ENCODE measurements around the gene ZNF296.

Gene ZNF296

GRCh38 chr19:45097776-45098520 lies 21.7 kb upstream of the ZNF296 start:
- no peak for TF ChIP-seq CTCF (IDR thresholded peaks at IDR 0.05)
- Histone ChIP-seq H3K4me3 (no peak overlapping the region), H3K9me3 (no peaks in the 10 kb centered on the region), H3K36me3 (no peaks in the 10 kb centered on the region), H3K27me3 (no peaks in the 10 kb centered on the region), H3K27ac (no peak overlapping the region), H3K4me1 (peaks cover 0 to 75% (median 36%) of the 10 kb centered on the region in 4 donors)
- intact Hi-C loops (cut with DNase I; ENCODE audit: low total_unique reads) = no loop called here
- DNase-seq = peak in 1 of 2 donors; percentile 66

GRCh38 chr19:45097450-45097775 lies 21.1 kb upstream of the ZNF296 start:
- Histone ChIP-seq H3K9me3 (no peaks in the 10 kb centered on the region), H3K4me1 (peaks cover 0 to 70% (median 36%) of the 10 kb centered on the region in 4 donors), H3K4me3 (no peak overlapping the region), H3K27me3 (no peaks in the 10 kb centered on the region), H3K27ac (no peak overlapping the region), H3K36me3 (no peaks in the 10 kb centered on the region)
- no peak for TF ChIP-seq CTCF (IDR thresholded peaks at IDR 0.05)
- DNase-seq = no peak
- intact Hi-C loops (cut with DNase I; ENCODE audit: low total_unique reads) = no loop called here

DNA sequence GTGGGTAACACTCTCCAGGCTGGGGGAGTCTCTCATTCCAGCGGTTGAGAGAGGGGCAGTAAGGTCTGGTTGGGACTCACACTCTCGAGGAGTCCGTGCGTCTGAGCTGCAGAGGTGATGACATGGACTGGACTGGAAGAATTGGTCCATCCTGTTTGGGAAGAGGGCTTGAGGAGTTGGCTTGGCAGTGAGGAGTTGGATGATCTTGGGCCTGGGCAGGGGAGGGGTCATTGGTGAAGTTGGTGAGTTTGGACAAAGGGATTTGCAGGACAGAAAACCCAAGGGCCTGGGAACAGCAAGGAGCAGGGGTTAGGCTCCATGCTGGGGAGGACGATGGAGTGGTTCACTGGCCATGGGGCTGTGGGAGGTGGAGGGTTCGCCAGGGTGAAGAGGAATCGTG lies 20.4 kb upstream of the ZNF296 start:
- DNase-seq = no peak
- H3K27me3 ChIP-seq = no peaks in the 10 kb centered on the region
- intact Hi-C loops (cut with DNase I; ENCODE audit: low total_unique reads) = no loop called here
- H3K9me3 ChIP-seq = no peaks in the 10 kb centered on the region
- no peak overlapping the region for H3K27ac ChIP-seq
- no peak for TF ChIP-seq CTCF (IDR thresholded peaks at IDR 0.05)
- no peak overlapping the region for H3K4me3 ChIP-seq
- peaks cover 0 to 64% (median 36%) of the 10 kb centered on the region in 4 donors for H3K4me1 ChIP-seq
- H3K36me3 ChIP-seq = no peaks in the 10 kb centered on the region

DNA sequence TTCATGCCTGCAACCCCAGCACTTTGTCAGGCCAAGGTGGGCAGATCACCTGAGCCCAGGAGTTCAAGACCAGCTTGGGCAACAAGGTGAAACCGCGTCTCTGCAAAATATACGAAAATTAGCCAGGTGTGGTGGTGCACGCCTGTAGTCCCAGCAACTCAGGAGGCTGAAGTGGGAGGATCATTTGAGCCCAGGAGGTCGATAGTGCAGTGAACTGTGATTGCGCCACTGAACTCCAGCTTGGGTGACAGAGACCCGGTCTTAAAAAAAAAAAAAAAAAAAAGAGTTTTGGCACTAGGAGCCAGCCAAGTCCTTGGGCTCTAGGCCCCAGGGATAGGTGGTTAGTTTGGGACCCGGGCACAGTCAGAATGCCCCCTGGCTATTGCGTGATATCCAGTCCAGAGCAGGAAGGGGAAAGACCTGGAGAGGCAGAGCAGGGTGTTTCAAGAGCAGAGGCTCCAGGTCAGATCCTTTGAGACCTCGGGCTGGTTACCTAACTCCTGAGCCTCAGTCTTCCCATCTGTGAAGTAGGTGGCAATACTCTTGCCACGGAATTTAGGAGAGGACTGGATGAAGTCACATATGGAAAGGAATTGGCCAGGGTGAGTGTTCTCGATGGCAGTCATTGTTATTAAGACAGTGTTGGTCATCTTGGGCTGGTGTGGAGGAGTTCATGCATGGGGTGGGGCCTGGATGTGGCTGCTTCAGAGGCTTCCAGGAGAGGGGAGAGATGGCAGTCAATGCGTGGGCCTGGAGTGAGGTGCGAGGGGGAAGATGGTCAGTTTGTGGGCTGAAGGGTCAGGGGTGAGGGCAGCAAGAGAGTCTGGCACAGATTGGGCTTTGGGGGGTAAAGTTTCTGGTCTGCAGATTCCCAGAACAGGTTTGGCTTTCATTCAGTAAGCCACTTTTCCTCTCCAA lies 19.5 kb upstream of the ZNF296 start:
- H3K4me1 ChIP-seq = peaks cover 0 to 66% (median 41%) of the 10 kb centered on the region in 4 donors
- intact Hi-C loops (cut with DNase I; ENCODE audit: low total_unique reads) = no loop called here

GRCh38 chr19:45094707-45095106 lies 18.4 kb upstream of the ZNF296 start:
- H3K27me3 ChIP-seq = no peaks in the 10 kb centered on the region
- intact Hi-C loops (cut with DNase I; ENCODE audit: low total_unique reads) = no loop called here
- TF ChIP-seq CTCF (IDR thresholded peaks at IDR 0.05) = no peak
- no peak overlapping the region for H3K27ac ChIP-seq
- no peaks in the 10 kb centered on the region for H3K36me3 ChIP-seq
- H3K4me1 ChIP-seq = peaks cover 0 to 70% (median 43%) of the 10 kb centered on the region in 4 donors
- no peaks in the 10 kb centered on the region for H3K9me3 ChIP-seq
- no peak overlapping the region for H3K4me3 ChIP-seq
- DNase-seq = no peak

More for the DNA sequence above, 19.5 kb upstream of the ZNF296 start:
- Histone ChIP-seq H3K36me3 (no peaks in the 10 kb centered on the region), H3K27ac (no peak overlapping the region), H3K9me3 (no peaks in the 10 kb centered on the region), H3K4me3 (no peak overlapping the region), H3K27me3 (no peaks in the 10 kb centered on the region)
- DNase-seq = no peak
- TF ChIP-seq CTCF (IDR thresholded peaks at IDR 0.05) = no peak
